ENCODE data around the gene MTIF2.

- TF ChIP-seq CTCF (IDR thresholded peaks at IDR 0.05; ENCODE audit: low read length) (no peak), EZH2 (optimal IDR thresholded peaks at IDR 0.05; ENCODE audit: low read depth, low read length) (no peak)
Observed at GRCh38 chr2:55268907-55269644, at the start of gene MTIF2.
